SK-MEL-5 (cell line): Measurements from ENCODE around the gene ASPSCR1. TPM values are rescaled to one million over a fixed set of nuclear protein-coding genes. Genes with fewer than 3 reads are reported as not detected.

ENCODE experiments used
- DNase-seq: peaks from one replicate; pipeline ENCODE4 v3.0.0-alpha.2; 2016; ENCODE audit warnings: low read depth, low spot score
- in situ Hi-C: cut with HindIII; loops from 2 replicates; pipeline ENCODE4 v1.10.0; 2016; ENCODE audit warnings: low sequenced_read_pairs, high pct_unique_total_duplicates, low pct_unique_long_range_greater_than_20kb
- total RNA-seq: library from RNA; depleted of rRNA; stranded (reverse); fragments of >200 nt; shearing (Covaris generic); gene quantifications from 2 replicates; pipeline ENCODE4 v1.2.3, GENCODE V29; 2014; rRNA removed

ASPSCR1 gene
- total RNA-seq, 1 experiment from 2014 or later, result 80.5 TPM

DNA sequence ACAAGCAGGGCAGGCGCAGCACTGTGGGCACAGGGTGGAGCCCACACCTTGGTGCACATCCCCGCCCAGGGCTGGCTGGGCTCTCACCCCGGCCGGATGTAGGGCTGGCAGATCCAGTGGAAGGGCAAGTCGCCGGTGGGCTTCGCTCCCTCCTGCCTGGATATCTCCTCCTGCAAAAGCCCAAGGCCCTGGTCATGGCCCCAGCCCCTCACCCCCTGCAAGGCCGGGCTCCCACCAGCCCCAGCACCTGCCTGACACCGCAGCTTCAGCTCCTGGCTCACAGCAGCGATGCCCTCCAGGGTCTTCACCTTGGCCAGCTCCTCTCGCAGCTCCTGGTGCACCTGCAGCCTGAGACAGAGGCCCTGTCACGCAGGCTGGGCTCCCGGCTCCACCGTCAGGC lies 83.2 kb downstream of the ASPSCR1 start:
- DNase-seq, result no peak
- in situ Hi-C loops, result no loop called here

DNA sequence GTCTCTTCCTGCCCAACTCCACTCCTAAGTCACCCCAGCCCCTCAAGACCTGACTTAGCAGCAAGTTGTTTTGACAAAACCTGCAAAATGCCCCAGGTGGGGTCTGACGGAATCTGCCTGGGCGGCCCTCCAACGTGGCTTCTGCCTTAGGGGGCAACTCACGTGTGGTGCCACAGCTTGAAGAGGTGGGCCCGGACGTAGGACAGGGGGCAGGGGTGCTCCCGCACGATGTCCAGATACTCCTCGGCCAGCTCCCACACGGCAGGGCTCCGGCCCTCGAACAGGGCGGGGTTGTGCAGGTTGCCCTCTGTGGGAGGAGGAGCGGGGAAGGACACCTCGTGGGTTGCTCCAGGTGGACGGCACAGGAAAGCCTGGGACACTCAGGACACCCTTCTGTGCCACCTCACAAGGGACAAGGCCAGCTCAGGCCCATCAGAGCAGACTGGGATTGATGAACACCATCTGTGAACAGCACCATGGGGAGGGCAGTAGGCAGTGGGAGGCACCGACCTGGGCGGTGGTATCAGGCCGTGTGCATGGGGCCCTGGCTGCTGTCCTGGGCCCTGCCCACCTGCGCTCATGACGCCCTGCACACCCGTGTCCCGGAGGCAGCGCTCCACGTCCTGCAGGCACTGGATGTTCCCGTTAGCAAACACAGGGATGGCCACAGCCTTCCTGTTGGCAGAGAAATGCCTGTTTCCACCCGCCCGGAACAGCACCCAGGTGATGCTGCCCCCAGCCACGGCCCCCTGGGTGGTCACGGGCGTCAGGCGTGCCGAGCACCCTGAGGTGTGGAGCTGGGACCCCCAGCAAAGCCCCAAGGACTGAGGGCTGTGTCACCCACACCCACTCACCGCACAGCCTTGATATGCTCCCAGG lies 83.9 kb downstream of the ASPSCR1 start:
- DNase-seq, result no peak
- in situ Hi-C loops, result no loop called here

DNA sequence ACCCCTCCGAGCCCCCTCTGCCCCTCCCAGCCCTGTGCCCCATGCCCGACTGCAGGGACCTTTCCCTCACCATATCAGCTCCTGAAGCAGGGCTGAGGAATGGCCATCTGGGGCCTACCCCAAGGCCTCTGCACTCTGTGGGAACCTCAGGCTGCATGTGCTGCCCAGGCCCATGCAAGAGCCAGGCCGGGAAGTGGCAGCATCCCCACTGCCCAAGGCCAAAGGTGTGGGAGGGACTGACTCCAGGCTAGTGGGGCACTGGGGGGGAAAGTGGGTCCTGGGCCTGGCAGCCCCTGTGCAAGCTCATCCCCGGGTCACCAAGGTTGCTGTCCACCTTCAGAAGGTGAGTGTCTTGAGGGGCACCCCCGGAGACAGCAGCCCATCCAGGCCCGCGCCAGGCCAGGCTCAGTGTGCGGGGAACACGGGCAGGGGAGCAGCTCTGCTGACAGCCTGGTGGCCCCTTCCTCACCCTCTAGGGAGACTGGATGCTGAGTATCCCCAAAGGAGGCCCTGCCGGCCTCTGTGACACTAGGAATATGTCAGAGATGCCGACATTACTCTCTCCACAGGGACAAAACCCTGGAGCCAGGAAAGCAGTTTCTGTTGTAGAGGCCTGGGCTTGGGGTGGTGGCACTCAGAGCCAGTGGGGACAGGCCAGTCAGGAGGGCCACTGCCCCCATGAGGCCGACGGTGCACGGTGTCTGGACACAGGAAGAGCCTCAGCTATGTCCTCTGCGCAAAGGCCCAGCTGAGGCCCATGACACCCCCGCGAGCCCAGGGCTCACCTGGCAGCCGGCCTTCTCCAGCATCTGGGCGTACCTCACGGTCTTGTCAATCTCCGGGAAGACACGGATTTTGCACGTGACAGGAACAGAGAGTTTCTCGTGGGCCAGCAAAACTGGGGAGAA lies 84.9 kb downstream of the ASPSCR1 start:
- DNase-seq, result no peak
- in situ Hi-C loops, result no loop called here

DNA sequence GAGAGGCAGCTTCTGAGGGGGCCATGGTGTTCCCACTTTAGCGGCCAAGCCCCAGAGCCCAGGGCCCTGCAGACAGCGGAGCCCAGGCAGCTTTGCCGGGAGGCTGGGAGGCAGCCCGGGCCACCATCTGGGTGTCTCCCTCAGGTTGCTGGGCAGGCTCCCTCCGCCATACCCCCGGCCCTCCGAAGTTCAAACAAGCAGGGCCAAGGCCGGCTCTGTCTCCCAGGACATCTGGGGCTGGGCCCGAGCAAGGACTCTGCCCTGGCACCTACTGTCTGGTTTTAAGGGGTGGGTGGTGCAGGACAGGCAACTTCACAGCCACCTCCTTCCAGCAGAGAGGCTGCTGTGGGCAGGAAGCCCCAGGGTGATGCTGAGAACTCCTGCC lies 85.5 kb downstream of the ASPSCR1 start:
- in situ Hi-C loops, result no loop called here
- no peak for DNase-seq

DNA sequence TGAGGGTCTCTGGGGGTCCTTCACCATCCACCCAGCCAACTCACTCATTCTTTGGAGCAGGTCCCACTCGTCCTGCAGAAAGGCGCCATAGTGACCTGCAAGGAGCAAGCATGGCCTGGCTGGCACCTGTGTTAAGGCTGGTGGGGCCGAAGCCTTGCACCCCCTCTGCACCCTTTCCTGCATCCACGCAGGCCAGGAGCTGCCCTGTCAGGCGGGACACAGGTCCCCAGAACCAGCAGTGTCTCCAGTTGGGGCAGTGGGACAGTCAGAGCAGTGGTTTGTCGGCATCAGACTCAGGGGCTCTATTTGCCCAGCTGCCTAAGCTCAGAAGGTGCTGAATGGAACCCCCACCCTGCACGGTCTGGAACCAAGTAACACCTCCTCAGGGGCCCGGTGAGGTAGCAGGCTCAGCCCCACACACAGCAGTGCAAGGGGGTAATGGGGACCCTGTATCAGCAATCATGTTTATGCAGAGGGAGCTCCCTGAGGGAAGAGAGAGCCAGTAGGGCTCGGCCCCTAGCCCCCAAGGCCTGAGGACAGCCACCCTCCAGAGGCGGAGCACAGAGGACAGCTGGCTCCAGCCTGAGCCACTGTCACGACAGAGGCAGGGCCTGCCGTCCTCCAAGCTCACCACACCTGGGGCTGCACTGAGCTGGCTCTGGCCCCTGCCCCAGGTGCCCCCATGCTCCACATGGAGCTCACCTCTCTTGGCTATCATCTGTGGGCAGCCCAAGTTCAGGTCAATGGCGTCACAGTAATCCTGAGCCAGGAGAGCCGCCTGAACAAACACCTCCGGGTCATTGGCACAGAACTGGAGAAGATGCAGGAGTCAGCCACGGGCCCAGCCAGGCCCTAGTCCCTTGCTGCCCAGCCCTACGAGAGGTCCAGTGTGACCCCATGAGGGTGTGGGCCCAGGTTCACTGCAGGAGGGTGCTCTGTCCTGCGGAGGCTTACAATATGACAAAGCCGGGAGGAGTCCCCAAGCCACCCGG lies 86.3 kb downstream of the ASPSCR1 start:
- DNase-seq, result no peak
- in situ Hi-C loops, result no loop called here

DNA sequence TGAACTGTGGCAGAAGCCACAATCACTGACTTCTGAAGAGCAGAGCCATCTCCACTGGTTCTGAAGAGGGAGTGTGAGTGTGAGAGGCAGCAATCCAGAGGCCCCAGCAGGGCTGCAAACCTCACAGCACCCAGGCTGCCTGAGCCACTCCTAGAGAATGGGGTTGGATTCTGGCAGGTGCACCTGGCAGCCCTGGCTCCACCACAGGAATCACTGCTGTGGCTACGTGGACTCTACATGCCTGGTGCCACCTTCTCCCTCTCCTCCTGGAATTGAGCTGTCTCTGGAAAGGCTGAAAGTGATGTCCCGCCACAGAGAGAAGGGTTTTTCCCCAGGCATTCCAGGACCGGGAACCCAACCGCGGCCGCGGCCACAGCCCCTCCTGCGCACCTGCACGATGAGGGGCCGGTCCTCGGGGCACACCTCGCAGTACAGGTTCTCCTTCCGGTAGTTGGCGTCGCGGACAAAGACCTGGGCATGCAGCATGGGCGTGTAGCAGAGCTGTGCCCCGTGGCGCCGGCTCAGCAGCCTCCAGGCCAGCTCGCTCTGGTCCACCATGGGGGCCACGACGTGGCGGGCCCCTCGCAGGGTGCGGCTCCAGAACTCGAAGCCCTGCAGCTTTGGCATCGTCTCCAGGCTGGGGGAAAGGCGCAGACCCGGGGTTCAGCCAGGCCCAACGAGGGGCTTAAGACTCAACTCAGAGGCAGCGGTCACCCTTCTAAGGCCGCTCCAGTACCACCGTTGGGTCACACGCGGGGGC lies 87.2 kb downstream of the ASPSCR1 start:
- in situ Hi-C loops, result no loop called here
- DNase-seq, result no peak

DNA sequence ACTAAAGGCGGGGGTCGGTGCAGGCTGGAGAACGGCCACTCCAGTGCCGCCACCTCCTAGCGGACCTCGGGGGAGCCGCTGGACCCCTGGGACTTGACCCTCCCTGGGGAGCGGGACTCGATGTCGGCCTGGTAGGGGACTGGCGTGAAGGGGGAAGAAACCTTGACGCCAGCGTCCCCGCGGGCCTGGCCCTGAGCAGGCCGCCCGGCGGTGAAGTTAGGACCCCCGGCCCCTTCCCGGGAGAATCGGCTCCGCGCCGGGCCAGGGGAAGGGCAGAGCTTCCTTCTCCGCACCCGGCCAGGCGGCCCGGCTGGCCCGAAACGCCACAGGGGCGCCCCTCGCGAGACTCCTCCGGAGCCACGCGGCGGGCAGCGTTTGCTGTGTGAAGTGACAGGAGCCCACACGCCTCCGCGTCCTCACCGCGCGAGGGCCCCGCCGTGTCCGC lies 87.8 kb downstream of the ASPSCR1 start:
- no peak for DNase-seq
- in situ Hi-C loops, result no loop called here

DNA sequence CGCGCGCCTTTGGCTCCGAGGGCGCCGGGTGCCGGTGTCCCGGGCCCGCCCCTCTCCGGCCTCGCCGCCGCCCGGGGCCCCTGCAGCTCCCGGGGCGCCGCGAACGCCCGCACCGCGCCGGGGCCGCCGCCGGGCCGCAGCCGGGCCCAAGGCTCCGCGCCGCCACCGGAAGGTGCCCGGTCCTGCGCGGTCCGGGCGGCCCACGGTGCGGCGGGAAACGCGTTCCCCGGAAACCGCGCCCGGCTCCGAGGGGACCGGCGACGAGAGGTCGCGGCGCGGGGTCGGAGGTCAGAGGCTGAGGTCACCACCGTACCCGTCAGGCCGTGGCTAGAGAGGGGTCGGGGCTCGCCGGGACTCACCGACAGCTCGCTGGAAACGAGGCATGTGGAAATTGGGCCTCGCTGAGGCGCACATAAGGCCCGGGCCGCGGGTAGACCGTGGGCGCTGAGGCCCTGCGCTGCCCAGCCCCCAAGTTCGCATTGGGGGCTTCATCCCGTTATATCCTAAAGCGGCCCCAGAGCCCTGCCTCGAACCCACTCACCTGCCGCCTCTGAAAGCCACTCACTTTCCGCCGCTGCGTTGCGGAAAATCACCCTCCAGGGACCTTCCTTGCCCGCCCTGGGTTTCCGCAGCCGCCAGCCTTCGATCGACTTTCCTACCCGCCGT lies 88.3 kb downstream of the ASPSCR1 start, which contains the start of gene DUS1L:
Gene DUS1L (minus strand): TSS at position 167 of the 666 bp plus-strand sequence. CDS start 745 bp downstream, outside the sequence.
- DNase-seq, result peak; percentile 61
- in situ Hi-C loops, result no loop called here

Other genes with a start within 250 kb of the ASPSCR1 start
- gene GCGR, start 173.5 kb upstream of the ASPSCR1 start, total RNA-seq, result not detected in 2 replicates
- 144 and 162 TPM in 2 replicates for gene MCRIP1, start 144.3 kb upstream of the ASPSCR1 start, total RNA-seq
- 0.56 and 0.63 TPM in 2 replicates for gene PPP1R27, start 142.6 kb upstream of the ASPSCR1 start, total RNA-seq
- gene P4HB, start 117.1 kb upstream of the ASPSCR1 start, total RNA-seq, result 1,826 and 1,949 TPM in 2 replicates
- gene ARHGDIA, start 106.3 kb upstream of the ASPSCR1 start, total RNA-seq, result 288 and 306 TPM in 2 replicates
- gene ALYREF, start 86.0 kb upstream of the ASPSCR1 start, total RNA-seq, result 245 and 252 TPM in 2 replicates
- 315 and 336 TPM in 2 replicates for gene ANAPC11, start 85.9 kb upstream of the ASPSCR1 start, total RNA-seq
- gene NPB, start 75.4 kb upstream of the ASPSCR1 start, total RNA-seq, result 0.08 and 0.34 TPM in 2 replicates
- 86.6 and 105 TPM in 2 replicates for gene PCYT2, start 66.2 kb upstream of the ASPSCR1 start, total RNA-seq
- gene SIRT7, start 59.5 kb upstream of the ASPSCR1 start, total RNA-seq, result 23.6 and 24.7 TPM in 2 replicates
- gene MAFG, start 49.9 kb upstream of the ASPSCR1 start, total RNA-seq, result 73.1 and 73.9 TPM in 2 replicates
- 335 and 351 TPM in 2 replicates for gene PYCR1, start 40.3 kb upstream of the ASPSCR1 start, total RNA-seq
- gene MYADML2, start 30.4 kb upstream of the ASPSCR1 start, total RNA-seq, result not detected in 2 replicates
- gene NOTUM, start 16.4 kb upstream of the ASPSCR1 start, total RNA-seq, result 3.0 TPM in 2 replicates
- gene CENPX, start 45.2 kb downstream of the ASPSCR1 start, total RNA-seq, result 130 and 134 TPM in 2 replicates
- gene LRRC45, start 45.7 kb downstream of the ASPSCR1 start, total RNA-seq, result 33.7 and 40.4 TPM in 2 replicates
- 38.0 and 45.8 TPM in 2 replicates for gene RAC3, start 54.0 kb downstream of the ASPSCR1 start, total RNA-seq
- gene DCXR, start 60.1 kb downstream of the ASPSCR1 start, total RNA-seq, result 120 and 129 TPM in 2 replicates
- 29.2 and 29.3 TPM in 2 replicates for gene RFNG, start 74.2 kb downstream of the ASPSCR1 start, total RNA-seq
- 284 and 295 TPM in 2 replicates for gene GPS1, start 74.3 kb downstream of the ASPSCR1 start, total RNA-seq
- gene DUS1L, start 88.2 kb downstream of the ASPSCR1 start, total RNA-seq, result 182 and 198 TPM in 2 replicates
- 147 and 184 TPM in 2 replicates for gene FASN, start 120.6 kb downstream of the ASPSCR1 start, total RNA-seq
- gene CCDC57, start 235.2 kb downstream of the ASPSCR1 start, total RNA-seq, result 15.7 and 17.8 TPM in 2 replicates